ENCODE results near the gene ACAP1. TPM values are rescaled to one million over a fixed set of nuclear protein-coding genes. Genes with fewer than 3 reads are reported as not detected.
"Not testable (repeated sequence)": the region's sequence is repeated elsewhere in the genome, so short reads cannot be mapped to it uniquely, and the experiment has no call there.

Gene ACAP1
- total and polyA plus RNA-seq, 12 donors = 2.4 to 23.4 (median 13.4) TPM

DNA sequence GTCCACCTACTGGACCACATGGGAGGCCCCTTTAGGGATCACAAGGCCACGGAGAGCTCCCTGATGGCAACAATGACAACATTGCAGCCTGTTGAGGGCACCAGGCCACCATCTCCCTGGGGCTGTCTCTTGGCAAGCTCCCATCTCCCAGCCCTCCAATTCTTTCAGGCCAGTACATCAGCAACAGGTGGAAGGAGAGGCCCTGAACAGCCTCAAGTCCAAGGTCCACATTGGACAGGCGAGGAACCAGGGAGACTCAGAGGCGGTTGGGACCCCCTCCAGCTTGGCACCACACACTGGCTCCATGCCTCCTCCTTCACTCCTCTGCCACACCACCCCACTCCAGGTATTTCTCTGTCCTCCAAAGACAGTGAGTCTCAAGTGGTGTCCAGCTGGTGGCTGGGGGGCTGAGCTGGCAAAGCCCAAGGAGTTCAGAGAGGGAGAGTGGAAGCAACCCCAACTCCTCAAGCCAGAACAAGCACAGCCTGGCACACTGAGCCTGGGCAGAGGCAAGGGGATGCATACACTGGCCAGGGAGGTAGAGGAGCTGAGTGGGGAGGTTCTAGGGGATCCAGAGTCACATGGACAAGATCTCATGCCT, 1.3 kb upstream of the ACAP1 start:
- 89 to 93% methylated on average over 3 of the region's 3 CpGs for WGBS, 2 donors
- TF ChIP-seq, protein P1, sequence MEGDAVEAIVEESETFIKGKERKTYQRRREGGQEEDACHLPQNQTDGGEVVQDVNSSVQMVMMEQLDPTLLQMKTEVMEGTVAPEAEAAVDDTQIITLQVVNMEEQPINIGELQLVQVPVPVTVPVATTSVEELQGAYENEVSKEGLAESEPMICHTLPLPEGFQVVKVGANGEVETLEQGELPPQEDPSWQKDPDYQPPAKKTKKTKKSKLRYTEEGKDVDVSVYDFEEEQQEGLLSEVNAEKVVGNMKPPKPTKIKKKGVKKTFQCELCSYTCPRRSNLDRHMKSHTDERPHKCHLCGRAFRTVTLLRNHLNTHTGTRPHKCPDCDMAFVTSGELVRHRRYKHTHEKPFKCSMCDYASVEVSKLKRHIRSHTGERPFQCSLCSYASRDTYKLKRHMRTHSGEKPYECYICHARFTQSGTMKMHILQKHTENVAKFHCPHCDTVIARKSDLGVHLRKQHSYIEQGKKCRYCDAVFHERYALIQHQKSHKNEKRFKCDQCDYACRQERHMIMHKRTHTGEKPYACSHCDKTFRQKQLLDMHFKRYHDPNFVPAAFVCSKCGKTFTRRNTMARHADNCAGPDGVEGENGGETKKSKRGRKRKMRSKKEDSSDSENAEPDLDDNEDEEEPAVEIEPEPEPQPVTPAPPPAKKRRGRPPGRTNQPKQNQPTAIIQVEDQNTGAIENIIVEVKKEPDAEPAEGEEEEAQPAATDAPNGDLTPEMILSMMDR (IDR thresholded peaks at IDR 0.05) = no peak
- DNase-seq (no peak), ATAC-seq (no peak)
- intact Hi-C loops (cut with DNase I) = no loop called here
- Histone ChIP-seq H3K9me3 (no peaks in the 10 kb centered on the region), H3K27ac (no peak overlapping the region), H3K36me3 (peaks cover 0 to 10% (median 0%) of the 10 kb centered on the region in 9 donors), H3K27me3 (peaks cover 0 to 45% (median 23%) of the 10 kb centered on the region in 7 donors), H3K4me3 (no peak overlapping the region), H3K4me1 (peaks cover 0 to 34% (median 7%) of the 10 kb centered on the region in 9 donors)

DNA sequence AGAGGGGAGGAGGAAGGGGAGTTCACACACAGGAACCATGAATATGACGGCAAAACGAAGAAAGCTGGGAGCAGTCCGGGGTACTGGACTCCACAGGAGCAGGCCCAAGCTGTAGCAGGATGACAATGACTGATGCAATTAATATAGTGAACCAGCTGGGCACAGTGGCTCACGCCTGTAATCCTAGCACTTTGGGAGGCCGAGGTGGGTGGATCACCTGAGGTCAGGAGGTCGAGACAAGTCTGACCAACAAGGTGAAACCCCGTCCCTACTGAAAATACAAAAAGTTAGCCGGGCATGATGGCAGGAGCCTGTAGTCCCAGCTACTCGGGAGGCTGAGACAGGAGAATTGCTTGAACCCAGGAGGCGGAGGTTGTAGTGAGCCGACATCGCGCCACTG, 564 bp upstream of the ACAP1 start:
- 88 to 90% methylated on average over 13 of the region's 13 CpGs for WGBS, 2 donors
- not testable (repeated sequence) for H3K4me3 ChIP-seq
- peaks cover 0 to 32% (median 0%) of the 10 kb centered on the region in 9 donors for H3K4me1 ChIP-seq

DNA sequence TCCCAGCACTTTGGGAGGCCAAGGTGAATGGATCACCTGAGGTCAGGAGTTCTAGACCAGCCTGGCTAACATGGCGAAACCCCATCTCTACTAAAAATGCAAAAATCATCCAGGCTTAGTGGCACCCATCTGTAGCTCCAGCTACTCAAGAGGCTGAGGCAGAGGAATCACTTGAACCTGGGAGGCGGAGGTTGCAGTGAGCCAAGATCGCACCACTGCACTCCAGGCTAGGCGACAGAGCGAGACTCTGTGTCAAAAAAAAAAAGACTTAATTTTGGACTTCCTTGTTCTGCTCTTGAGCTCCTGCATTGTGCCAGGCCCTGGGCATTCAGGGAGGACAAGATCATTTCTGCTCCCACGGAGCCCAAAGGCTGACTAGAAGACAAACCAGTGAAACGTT, 1.3 kb downstream of the ACAP1 start:
- DNase-seq; intact Hi-C loops (cut with DNase I); ATAC-seq; H3K9me3 ChIP-seq: not testable (repeated sequence)
- Histone ChIP-seq H3K27ac (peak overlapping the region in 1 of 10 donors; percentile 90), H3K4me3 (peak overlapping the region in 1 of 10 donors; percentile 61), H3K27me3 (peaks cover 0 to 63% (median 28%) of the 10 kb centered on the region in 7 donors), H3K4me1 (peaks cover 0 to 24% (median 0%) of the 10 kb centered on the region in 9 donors), H3K36me3 (peaks cover 0 to 36% (median 0%) of the 10 kb centered on the region in 9 donors)
- WGBS, 2 donors = 78 to 86% methylated on average over 7 of the region's 7 CpGs

More for the DNA sequence above, 564 bp upstream of the ACAP1 start:
- DNase-seq; ATAC-seq; H3K9me3 ChIP-seq; intact Hi-C loops (cut with DNase I): not testable (repeated sequence)
- Histone ChIP-seq H3K27me3 (peaks cover 0 to 46% (median 24%) of the 10 kb centered on the region in 7 donors), H3K36me3 (peaks cover 0 to 17% (median 0%) of the 10 kb centered on the region in 9 donors), H3K27ac (peak overlapping the region in 1 of 10 donors; percentile 90)

DNA sequence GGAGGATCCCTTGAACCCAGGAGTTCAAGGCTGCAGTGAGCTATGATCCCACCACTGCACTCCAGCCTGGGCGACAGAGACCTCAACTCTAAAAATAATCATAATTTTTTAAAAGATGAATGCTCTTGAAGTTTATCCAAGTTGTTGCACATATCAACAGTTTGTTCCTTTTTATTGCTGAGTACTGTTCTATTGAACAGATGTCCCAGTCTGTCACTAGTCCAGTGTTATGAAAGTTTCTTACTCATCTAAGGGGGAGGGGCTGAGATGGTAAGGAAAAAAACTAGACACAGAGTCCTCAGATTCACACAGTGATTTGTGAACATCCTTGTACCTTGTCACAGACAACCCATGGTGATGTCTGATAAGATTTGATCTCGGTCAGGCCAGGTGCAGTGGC, 3.9 kb downstream of the ACAP1 start:
- intact Hi-C loops (cut with DNase I) = no loop called here
- 80% methylated on average over 2 of the region's 2 CpGs for WGBS, 2 donors
- peaks cover 0 to 63% (median 18%) of the 10 kb centered on the region in 7 donors for H3K27me3 ChIP-seq
- H3K4me1 ChIP-seq = peaks cover 0 to 24% (median 0%) of the 10 kb centered on the region in 9 donors
- no peak overlapping the region for H3K4me3 ChIP-seq
- H3K27ac ChIP-seq = no peak overlapping the region
- peaks cover 0 to 49% (median 0%) of the 10 kb centered on the region in 9 donors for H3K36me3 ChIP-seq
- H3K9me3 ChIP-seq = no peaks in the 10 kb centered on the region
- ATAC-seq (no peak), DNase-seq (no peak)
- TF ChIP-seq, protein P1 (IDR thresholded peaks at IDR 0.05) = no peak

DNA sequence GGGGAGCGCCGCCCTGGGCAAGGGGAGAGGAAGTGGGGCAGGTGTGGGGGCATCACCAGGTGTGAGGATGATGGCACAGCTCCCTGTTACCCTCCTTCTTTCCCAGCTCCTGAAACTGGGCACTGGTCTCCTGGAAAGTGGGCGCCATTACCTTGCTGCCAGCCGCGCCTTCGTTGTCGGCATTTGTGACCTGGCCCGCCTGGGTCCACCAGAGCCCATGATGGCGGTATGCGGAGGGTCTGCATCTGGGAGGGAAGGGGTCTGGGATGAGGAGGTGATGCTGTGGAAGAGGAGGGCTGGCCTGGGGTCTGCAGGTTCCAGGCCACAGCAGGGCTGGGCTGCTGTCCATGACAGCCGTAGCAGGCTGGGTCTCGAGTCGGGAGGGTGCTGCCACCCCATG, 5.5 kb downstream of the ACAP1 start:
- Histone ChIP-seq H3K9me3 (no peaks in the 10 kb centered on the region), H3K4me1 (peaks cover 0 to 12% (median 0%) of the 10 kb centered on the region in 9 donors), H3K4me3 (no peak overlapping the region), H3K36me3 (peaks cover 0 to 59% (median 0%) of the 10 kb centered on the region in 9 donors), H3K27me3 (peaks cover 0 to 46% (median 4%) of the 10 kb centered on the region in 7 donors), H3K27ac (no peak overlapping the region)
- intact Hi-C loops (cut with DNase I) = no loop called here
- DNase-seq (no peak), ATAC-seq (no peak)
- WGBS, 2 donors = 91 to 94% methylated on average over 13 of the region's 13 CpGs
- TF ChIP-seq, protein P1 (IDR thresholded peaks at IDR 0.05) = no peak

All from heart right ventricle (tissue), 16 donors.